Fibroblast of lung (primary cell): ENCODE measurements around the gene TCN1. TPM values are rescaled to one million over a fixed set of nuclear protein-coding genes. Genes with fewer than 3 reads are reported as not detected.

Experiments used
- DNase-seq, 2 donors: peaks; one replicate each; pipeline versions ENCODE4 v3.0.0 to v3.0.0-alpha.2; 2010; ENCODE audit warnings: low read depth in 2 of 2
- H2AFZ ChIP-seq: 2 replicates; pipeline ENCODE4 v1.5.1; 2012; ENCODE audit warnings: low read length, control low read depth, inconsistent platforms
- H3K27ac ChIP-seq: 2 replicates; pipeline ENCODE4 v1.5.1; 2011; ENCODE audit warnings: low read length, control low read depth; ENCODE audit not compliant: insufficient read depth
- H3K27me3 ChIP-seq: 2 replicates; pipeline ENCODE4 v1.5.1; 2011; ENCODE audit warnings: mild to moderate bottlenecking, low read length; ENCODE audit not compliant: control insufficient read depth, insufficient read depth
- H3K36me3 ChIP-seq: 2 replicates; pipeline ENCODE4 v1.5.1; 2011; ENCODE audit warnings: low read length; ENCODE audit not compliant: control insufficient read depth, insufficient read depth
- H3K4me1 ChIP-seq: 2 replicates; pipeline ENCODE4 v1.5.1; 2011; ENCODE audit warnings: low read length; ENCODE audit not compliant: control insufficient read depth, insufficient read depth; ENCODE audit errors: extremely low read depth
- H3K4me2 ChIP-seq: 2 replicates; pipeline ENCODE4 v1.5.1; 2011; ENCODE audit warnings: low read length, control low read depth; ENCODE audit not compliant: insufficient read depth; ENCODE audit errors: extremely low read depth
- H3K4me3 ChIP-seq, 4 experiments: fragments of 200-600 bp in 1 of 4; sonication (generic) in 1 of 4; replicated peaks in 1 of 4; 2 replicates each; pipeline ENCODE4 v1.5.1; 2011 to 2016; ENCODE audit warnings: low read length in 4 of 4, low read depth in 3 of 4, mild to moderate bottlenecking in 3 of 4, control low read depth in 2 of 4, inconsistent platforms in 1 of 4, mixed read lengths in 1 of 4; ENCODE audit not compliant: insufficient read depth in 1 of 4; ENCODE audit errors: control extremely low read depth in 1 of 4
- H3K79me2 ChIP-seq: 2 replicates; pipeline ENCODE4 v1.5.1; 2012; ENCODE audit warnings: mild to moderate bottlenecking, low read length, inconsistent platforms; ENCODE audit not compliant: control insufficient read depth, insufficient read depth
- H3K9ac ChIP-seq: 2 replicates; pipeline ENCODE4 v1.5.1; 2011; ENCODE audit warnings: mild to moderate bottlenecking, low read length, control low read depth; ENCODE audit not compliant: insufficient read depth
- H3K9me3 ChIP-seq: 2 replicates; pipeline ENCODE4 v1.5.1; 2012; ENCODE audit warnings: low read depth, low read length; ENCODE audit not compliant: control insufficient read depth, insufficient read depth
- H4K20me1 ChIP-seq: 2 replicates; pipeline ENCODE4 v1.5.1; 2011; ENCODE audit warnings: low read length; ENCODE audit not compliant: control insufficient read depth, insufficient read depth; ENCODE audit errors: extremely low read depth
- CTCF ChIP-seq, 2 donors: IDR thresholded peaks in 1 of 2; conservative IDR thresholded peaks in 1 of 2; 1 replicate in 1 of 2; 2 replicates in 1 of 2; pipeline ENCODE4 v1.5.1; 2011 to 2012; ENCODE audit warnings: low read length in 2 of 2, control low read depth in 1 of 2, inconsistent platforms in 1 of 2, low read depth in 1 of 2, mild to moderate bottlenecking in 1 of 2
- EZH2 ChIP-seq: IDR thresholded peaks from 2 replicates; pipeline ENCODE4 v1.5.1; 2012; ENCODE audit warnings: low read length, control low read depth, mild to moderate bottlenecking; ENCODE audit errors: missing control alignments
- polyA plus RNA-seq, 2 donors: library from polyadenylated mRNA; depleted of rRNA in 1 of 2; stranded (reverse) in 1 of 2; unstranded in 1 of 2; fragments of >200 nt; gene quantifications; 2 replicates each; pipeline ENCODE4 v1.2.1, GENCODE V29; 2011 to 2012; ENCODE audit warnings: missing spikeins in 1 of 2
- total RNA-seq: library from RNA; depleted of rRNA; stranded (reverse); fragments of >200 nt; gene quantifications from 2 replicates; pipeline ENCODE4 v1.2.1, GENCODE V29; 2014

Gene TCN1
- total and polyA plus RNA-seq, 2 donors (not counting 1 experiment from before 2014, with no cell fraction given): not detected

- Histone ChIP-seq H3K79me2 (no peaks in the 10 kb centered on the region), H4K20me1 (no peaks in the 10 kb centered on the region), H3K4me3 (no peak within 1 kb of the TSS), H3K27ac (no peak within 1 kb of the TSS), H3K9ac (no peak within 1 kb of the TSS), H3K4me1 (no peaks in the 10 kb centered on the region), H3K9me3 (no peaks in the 10 kb centered on the region), H3K36me3 (no peaks in the 10 kb centered on the region), H3K4me2 (no peak within 1 kb of the TSS), H3K27me3 (no peaks in the 10 kb centered on the region), H2AFZ (no peak within 1 kb of the TSS)
- no peak for DNase-seq
- TF ChIP-seq CTCF (conservative IDR thresholded peaks at IDR 0.05 in 1 of 2, IDR thresholded peaks at IDR 0.05 in 1 of 2; ENCODE audit: low read depth in 1 of 2, low read length in 2 of 2) (no peak), EZH2 (no peak)
Observed at GRCh38 chr11:59845399-59845798, 20.9 kb downstream of the TCN1 start, which contains the start of gene CBLIF. TSS of gene CBLIF (minus strand) at chr11:59845499. CDS start at chr11:59845453, 46 bp downstream.

GRCh38 chr11:59842316-59842715 lies 24.0 kb downstream of the TCN1 start:
- Histone ChIP-seq H3K27ac (no peak overlapping the region), H3K4me2 (no peak overlapping the region), H3K4me1 (no peaks in the 10 kb centered on the region), H2AFZ (no peak overlapping the region), H3K9ac (no peak overlapping the region), H3K36me3 (no peaks in the 10 kb centered on the region), H3K79me2 (no peaks in the 10 kb centered on the region), H3K9me3 (no peaks in the 10 kb centered on the region), H3K4me3 (no peak overlapping the region), H4K20me1 (no peaks in the 10 kb centered on the region), H3K27me3 (no peaks in the 10 kb centered on the region)
- TF ChIP-seq CTCF (conservative IDR thresholded peaks at IDR 0.05 in 1 of 2, IDR thresholded peaks at IDR 0.05 in 1 of 2; ENCODE audit: low read depth in 1 of 2, low read length in 2 of 2) (no peak), EZH2 (no peak)
- no peak for DNase-seq

- no peak overlapping the region for H2AFZ ChIP-seq
- DNase-seq: no peak
- H3K4me1 ChIP-seq: no peaks in the 10 kb centered on the region
- H3K36me3 ChIP-seq: no peaks in the 10 kb centered on the region
- TF ChIP-seq EZH2: no peak
- no peak for TF ChIP-seq CTCF (conservative IDR thresholded peaks at IDR 0.05 in 1 of 2, IDR thresholded peaks at IDR 0.05 in 1 of 2; ENCODE audit: low read depth in 1 of 2, low read length in 2 of 2)
- H3K9ac ChIP-seq: no peak overlapping the region
- H3K27me3 ChIP-seq: no peaks in the 10 kb centered on the region
- H3K4me3 ChIP-seq: no peak overlapping the region
- H3K79me2 ChIP-seq: no peaks in the 10 kb centered on the region
- H4K20me1 ChIP-seq: no peaks in the 10 kb centered on the region
- H3K4me2 ChIP-seq: no peak overlapping the region
- no peak overlapping the region for H3K27ac ChIP-seq
- H3K9me3 ChIP-seq: no peaks in the 10 kb centered on the region
Observed at GRCh38 chr11:59841514-59841913, 24.8 kb downstream of the TCN1 start.
